ENCODE measurements around the gene ACTRT2.

Gene ACTRT2

DNA sequence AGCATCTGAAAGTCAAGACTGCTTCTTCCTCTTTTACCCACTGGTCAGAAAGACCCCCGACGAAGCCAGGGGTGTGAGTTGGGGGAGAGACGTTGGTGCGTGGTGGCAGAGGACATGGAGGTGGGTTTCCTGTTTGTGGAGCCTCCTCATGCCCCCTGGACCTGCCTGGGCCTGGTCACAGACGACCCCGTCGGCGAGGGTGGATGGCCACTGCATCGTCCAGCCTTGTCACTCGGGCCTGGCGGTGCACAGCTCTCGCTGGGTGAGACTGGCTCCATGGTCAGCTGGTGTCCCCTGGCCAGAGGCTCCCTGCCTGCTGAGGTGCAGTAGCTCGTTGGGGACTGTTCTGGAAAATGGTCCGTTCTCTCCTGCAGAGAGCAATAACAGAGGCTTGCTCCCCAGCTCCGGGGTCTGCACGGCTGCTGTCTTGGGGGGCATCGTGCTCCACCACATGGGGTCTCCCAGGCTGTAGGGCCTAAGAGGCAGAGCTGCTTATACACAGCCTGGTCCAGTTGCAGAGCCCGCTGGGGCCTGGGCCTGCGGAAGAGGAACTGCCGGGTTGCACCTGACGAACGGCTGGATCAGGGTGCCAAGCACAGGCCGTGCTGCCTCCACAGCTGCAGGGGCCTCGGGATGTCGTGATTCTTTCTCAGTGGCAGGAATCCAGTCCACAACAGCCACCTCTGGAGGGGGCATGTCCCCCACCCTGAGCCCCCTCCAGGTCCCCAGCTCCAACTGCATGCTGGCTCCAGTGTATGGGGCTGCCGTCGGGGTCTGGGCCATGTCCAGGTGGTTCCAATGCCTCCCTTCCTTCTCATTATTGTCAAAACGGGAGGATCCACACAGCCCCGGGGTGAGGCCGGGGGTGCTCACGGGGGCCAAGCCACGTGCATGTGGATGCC, 18.0 kb upstream of the ACTRT2 start:
- DNase-seq (ENCODE audit: low spot score): no peak

GRCh38 chr1:3003941-3004270, 17.4 kb upstream of the ACTRT2 start:
- no peak for DNase-seq (ENCODE audit: low spot score)

DNA sequence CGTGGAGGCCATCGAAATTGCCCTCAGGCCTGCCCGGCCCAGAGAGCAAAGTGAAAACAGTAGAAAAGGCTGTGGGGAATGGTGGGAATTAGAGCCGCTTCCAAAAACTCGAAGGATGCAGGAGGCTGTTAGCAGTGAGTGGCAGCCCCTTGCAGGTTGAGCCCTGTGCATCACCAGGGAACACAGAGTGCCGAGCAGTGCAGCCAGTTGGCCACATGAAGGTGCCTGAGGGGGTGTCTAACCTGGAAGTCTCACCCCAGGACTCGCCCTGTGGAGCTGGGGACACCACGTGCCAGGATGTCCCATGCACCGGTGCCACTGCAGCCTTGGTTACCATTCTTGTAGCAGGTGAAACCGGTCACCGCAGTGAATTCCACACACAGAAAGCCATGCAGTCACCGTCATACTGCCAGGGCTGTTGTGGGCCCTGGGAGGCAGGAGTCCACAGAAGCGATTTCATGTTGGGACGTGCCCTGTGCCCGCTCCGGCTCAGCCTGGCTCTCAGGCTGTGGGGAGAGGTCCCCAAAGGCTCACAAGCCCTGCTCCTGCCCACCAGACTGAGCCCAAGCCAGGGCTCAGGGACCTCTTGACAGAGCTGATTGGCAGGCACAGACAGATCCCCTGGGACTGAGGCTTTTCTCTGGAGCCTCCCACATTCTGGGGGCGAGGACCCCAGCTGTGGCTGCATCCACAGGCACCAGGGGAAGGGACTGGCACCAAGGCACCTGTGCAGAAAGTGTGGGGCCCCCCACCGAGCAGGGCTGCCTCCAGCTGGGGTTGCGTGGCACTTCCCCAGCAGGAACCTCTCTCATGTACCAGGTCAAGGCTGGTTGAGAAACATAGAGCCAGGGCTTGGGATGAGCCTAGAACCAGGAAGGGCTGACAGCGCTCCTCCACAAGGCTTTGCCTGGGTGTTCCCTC, 16.7 kb upstream of the ACTRT2 start:
- no peak for DNase-seq (ENCODE audit: low spot score)

GRCh38 chr1:3005771-3006170, 15.5 kb upstream of the ACTRT2 start:
- no peak for DNase-seq (ENCODE audit: low spot score)

DNA sequence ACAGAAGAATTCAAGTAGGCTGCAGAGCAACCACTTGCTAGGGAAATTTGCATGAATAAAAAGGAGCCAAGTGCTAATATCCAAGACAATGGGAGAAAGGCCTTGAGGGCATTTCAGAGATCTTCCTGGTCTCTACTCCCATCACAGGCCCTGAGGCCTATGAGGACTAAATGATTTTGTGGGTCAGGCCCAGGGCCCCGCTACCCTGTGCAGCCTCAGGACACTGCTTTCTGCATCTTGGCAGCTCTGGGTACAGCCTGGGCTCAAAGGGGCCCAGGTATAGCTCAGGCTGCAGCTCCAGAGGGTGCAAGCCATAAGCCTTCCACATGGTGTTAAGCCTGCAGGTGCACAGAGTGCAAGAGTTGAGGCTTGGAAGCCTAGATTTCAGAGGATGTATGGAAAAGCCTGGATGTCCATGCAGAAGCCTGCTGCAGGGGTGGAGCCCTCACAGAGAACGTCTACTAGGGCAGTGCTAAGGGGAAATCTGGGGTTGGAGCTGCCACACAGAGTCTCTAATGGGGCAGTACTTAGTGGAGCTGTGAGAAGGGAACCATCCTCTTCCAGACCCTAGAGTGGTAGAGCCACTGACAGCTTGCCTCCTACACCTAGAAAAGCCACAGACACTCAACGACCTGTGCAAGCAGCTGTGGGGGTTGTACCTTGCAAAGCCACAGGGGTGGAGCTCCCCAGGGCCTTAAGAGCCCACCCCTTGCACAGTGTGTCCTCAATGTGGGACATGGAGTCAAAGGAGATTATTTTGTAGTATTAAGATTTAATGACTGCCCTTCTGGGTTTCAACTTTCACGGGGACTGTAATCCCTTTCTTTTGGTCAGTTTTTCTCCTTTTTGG, 13.7 kb upstream of the ACTRT2 start:
- no peak for DNase-seq (ENCODE audit: low spot score)

- DNase-seq (ENCODE audit: low spot score): no peak
These were observed 12.2 kb upstream of the ACTRT2 start for GRCh38 chr1:3009021-3009420.

DNA sequence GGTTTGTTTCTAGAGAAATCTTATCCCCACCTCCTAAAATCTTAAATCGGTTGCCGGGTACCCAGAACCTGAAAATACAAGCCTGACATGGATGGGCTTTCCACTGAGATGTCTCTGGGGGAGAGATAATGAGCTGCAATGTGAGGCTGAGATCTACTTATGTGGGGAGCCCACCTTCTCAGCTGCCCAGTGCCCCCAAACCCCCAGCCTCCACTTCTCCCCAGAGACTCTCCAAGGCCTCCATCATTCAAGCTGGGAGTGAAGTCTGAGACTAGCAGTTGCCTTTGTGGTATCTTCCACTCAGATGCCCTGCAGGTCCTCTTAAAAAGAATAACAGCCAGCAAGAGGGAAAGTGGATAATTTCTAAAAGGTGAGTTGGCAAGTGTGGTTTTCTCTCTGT, 11.7 kb upstream of the ACTRT2 start:
- no peak for DNase-seq (ENCODE audit: low spot score)

DNA sequence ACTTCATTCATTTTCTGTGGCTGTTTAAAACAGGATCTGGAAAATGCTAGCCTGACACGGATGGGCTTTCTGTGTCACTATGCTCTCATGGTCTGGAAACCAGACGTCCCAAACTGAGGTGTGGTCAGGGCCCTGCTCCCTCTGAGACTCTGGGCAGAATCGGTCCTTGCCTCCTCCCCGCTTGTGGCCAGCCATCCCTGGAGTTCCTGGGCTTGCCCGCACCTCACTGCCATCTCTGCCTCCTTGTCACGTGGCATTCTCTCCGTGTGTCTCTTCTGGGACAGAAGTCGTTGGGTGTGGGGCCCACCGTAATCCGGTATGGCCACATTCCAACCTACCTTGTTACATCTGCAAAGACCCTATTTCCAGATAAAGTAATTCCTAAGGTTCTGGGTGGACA, 10.1 kb upstream of the ACTRT2 start:
- no peak for DNase-seq (ENCODE audit: low spot score)

GRCh38 chr1:3011631-3012455, 9.4 kb upstream of the ACTRT2 start:
- no peak for DNase-seq (ENCODE audit: low spot score)

DNA sequence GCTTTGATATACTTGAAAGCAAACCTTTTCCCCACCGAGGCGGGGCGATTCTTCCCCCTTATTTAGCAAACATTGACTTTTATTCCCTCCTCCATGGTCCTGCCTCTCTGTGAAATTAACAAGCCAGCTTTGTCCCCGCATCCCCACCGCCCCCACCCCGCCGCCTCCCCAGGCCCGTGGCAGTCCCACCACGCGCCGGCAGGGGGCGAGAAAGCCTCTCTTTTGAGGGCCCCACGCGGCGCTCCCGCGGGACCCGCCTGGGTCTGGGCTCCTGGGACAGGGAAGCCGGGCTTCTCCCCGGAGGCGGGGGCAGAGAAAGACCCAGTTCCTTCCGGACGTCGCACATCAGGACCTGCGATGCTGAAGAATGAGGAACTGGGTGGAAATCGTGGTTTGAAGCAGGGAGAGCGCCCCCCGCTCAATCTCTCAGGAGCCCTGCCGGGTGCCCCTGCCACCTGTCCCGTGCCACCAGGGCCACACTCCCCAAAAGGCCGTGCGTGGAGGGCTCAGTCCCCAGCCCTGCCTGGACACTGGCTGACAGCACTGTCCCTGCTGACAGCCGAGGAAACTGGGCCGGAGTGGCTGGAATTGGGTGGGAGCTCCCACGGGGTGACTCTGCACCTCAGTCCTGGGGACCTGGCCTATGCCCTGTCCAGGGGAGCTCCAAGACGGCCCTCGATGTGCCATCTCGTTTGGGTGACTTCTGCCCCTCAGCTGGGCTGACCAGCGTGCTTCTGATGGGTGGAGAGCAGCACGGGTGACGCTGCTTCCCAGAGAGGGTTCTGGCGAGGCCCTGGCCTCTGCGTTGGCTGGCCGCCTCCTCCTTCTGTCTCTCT, 8.6 kb upstream of the ACTRT2 start:
- DNase-seq (ENCODE audit: low spot score): peak; percentile 58

DNA sequence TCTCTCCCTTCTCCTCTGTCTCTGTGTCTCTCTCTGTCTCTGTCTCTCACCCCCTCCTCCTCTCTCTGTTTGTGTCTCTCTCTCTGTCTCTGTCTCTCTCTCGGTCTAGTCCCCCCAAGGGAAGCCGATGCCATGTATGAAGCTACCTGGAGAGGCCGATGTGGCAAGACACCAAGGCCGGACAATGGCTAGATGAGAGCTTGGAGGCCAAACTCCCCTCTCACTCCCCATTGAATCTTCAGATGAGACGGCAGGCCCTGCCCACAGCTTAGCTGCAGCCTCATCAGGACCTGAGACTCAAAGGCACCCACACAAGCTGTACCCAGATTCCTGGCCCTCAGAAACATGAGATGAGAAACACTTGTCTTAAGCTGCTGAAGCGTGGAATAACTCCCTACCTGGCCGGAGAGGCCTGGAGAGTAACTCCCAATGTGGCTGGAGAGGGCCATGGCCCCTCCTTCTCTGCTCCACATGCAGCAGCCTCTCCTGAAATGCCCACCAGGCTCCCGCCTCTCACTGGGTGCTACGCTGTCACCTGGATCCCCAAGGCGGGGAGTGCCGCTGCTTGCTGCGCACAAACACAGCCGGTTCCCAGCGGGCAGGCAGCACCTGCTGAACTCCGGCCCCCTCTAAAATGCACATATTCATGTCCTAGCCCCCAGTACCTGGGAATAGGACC, 7.8 kb upstream of the ACTRT2 start:
- DNase-seq (ENCODE audit: low spot score): no peak

DNA sequence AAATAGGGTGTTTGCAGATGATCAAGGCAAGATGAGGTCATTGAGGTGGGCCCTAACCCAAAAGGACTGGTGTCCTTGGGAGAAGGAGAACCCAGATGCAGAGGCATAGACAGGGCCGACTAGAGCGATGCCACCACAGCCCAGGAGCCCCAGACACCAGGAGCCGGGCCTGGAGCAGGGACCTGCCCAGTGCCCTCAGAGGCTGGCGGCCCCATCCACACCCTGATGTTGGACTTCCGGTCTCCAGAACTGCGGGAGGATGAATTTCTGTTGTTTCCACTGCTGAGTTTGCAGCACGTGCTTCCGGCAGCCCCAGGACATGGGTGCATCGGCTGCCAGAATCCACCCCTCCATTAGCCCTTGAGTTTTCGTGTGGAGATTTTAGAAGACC, 7.2 kb upstream of the ACTRT2 start:
- DNase-seq (ENCODE audit: low spot score): no peak

- DNase-seq (ENCODE audit: low spot score): no peak
These were observed 6.6 kb upstream of the ACTRT2 start for GRCh38 chr1:3014443-3015268.

GRCh38 chr1:3015269-3015635, 6.0 kb upstream of the ACTRT2 start:
- no peak for DNase-seq (ENCODE audit: low spot score)

DNA sequence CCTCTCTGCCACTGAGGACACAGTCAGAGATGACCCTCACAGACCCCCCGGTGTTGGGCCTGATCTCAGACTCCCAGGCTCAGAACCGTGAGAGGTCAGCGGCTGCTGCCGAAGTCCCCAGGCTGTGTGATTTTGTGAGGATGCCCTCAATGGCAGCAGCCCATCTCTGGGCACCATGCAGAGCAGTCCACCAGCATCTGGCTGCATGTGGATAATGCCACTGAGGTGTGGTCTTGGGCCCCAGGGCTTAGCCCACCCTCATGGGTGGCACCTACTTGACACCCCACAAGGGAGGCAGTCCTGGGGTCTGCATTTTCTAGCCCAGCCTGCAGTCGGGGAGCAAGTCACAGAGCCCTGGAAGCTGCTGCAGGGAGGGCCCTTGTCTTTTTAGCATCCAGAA, 5.5 kb upstream of the ACTRT2 start:
- DNase-seq (ENCODE audit: low spot score): no peak

DNA sequence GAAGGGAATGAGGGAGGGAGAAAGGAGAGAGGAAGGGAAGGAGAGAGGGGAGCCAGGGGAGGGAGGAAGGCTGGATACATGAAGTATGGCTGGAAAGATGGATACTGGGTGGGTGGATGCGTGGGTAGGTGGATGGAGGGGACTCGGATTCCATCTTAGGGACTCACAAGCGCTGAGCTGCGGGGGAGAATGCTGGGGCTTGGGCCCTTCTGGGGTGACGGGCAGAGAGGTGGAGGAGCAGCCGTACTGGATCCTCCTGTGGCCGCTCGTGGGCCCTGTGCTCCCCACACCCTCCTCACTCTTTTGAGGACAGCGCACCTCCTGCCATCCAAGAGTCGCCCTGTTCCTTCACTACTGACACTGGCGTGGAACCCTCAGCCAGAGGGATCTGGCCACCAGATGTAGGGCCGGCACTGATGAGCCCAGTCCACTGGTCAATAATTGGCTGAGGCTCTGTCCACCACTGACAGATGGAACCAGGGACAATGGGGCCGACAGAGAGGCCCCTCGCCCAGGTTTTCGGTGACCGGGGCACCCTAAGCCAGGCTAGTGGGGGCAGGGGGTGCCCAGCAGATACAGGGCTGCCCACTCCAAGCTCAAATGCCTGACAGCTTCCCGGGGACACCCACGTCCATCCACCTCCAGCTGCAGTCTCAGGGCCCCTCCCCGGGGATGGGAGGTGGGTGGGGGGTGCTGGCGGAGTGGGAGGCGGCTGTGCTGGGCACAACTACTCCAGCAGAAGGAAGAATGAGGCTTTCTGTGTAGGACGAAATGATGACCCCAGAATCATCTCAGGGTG, 4.4 kb upstream of the ACTRT2 start:
- DNase-seq (ENCODE audit: low spot score): no peak

GRCh38 chr1:3017440-3018050, 3.7 kb upstream of the ACTRT2 start:
- no peak for DNase-seq (ENCODE audit: low spot score)

DNA sequence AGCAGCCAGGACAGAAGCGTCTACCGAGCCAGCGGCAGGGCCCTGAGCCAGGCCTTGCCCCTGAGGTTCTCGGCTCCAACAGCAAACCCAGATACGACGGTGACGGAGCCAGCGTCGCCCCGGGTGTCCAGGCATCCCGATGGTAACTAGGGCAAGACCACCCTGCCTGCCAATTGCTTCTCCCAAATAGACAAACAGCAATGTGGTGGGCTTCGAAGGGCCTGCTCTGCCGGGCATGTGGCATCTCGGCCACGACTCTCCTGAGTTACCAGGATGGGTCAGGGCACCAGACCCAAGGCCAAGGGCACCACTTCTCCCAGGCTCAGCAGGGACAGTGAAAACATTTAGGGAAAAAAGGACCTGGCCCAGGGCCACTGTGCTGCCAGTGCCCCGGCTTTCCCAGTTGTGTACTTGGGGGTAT, 3.2 kb upstream of the ACTRT2 start:
- DNase-seq (ENCODE audit: low spot score): no peak
